HG02981 (cell line): ENCODE measurements around the gene SARDH.

Experiments
- ATAC-seq: cut with Tn5 transposase; IDR thresholded peaks from one replicate; pipeline ENCODE4 v1.9.1; 2021; ENCODE audit warnings: mild to moderate bottlenecking, moderate library complexity; ENCODE audit not compliant: unreplicated experiment

Gene SARDH

GRCh38 chr9:133615606-133616188, 122.5 kb downstream of the SARDH start:
- no peak for ATAC-seq

GRCh38 chr9:133615186-133615585, 123.0 kb downstream of the SARDH start:
- no peak for ATAC-seq

- no peak for ATAC-seq
Measured at GRCh38 chr9:133614678-133615077, 123.5 kb downstream of the SARDH start.

GRCh38 chr9:133614056-133614455, 124.1 kb downstream of the SARDH start:
- ATAC-seq = no peak
